Stomach (tissue), 4 donors: ENCODE data around the gene TRAM2.

Source experiments
- POLR2A ChIP-seq, 4 donors: fragments of 450-650 bp; IDR thresholded peaks; one replicate each; pipeline ENCODE4 v1.6.1; 2016; ENCODE audit warnings: antibody characterized with exemption in 4 of 4, control low read depth in 2 of 4, mild to moderate bottlenecking in 1 of 4, moderate library complexity in 1 of 4
- POLR2AphosphoS5 ChIP-seq, 3 donors: sonication (generic); formaldehyde crosslinking; IDR thresholded peaks; one replicate each; pipeline ENCODE4 v1.6.1; 2016; ENCODE audit warnings: antibody characterized with exemption in 3 of 3
- TF ChIP-seq, protein P1 (sequence below), 7 experiments: fragments of 450-650 bp in 4 of 7; fragments of 200-600 bp in 3 of 7; sonication (generic) in 3 of 7; IDR thresholded peaks; one replicate each; pipeline ENCODE4 v1.5.1; 2016 to 2019; ENCODE audit warnings: antibody characterized with exemption in 7 of 7, control low read depth in 2 of 7, mild to moderate bottlenecking in 1 of 7

DNA sequence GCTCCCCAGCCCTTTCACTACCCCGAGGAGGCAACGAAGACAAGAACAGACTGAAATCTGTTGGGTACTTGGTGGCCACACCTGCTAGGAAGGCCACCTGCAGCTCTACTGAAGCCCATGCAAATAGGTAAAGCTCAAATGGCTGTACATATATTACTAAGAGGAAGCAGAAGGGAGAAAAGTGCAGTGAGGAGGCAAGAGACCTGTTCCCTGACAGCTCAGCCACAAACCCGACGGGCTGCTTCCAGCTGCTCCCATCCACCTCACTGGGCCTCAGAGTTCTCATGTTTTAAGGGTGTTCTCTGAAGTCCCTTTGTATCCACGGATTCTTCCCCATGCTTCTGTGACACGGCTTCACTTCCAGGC lies 24.6 kb downstream of the TRAM2 start:
- no peak for TF ChIP-seq POLR2A (IDR thresholded peaks at IDR 0.05)
- TF ChIP-seq POLR2AphosphoS5 (IDR thresholded peaks at IDR 0.05) = no peak
- TF ChIP-seq, protein P1, sequence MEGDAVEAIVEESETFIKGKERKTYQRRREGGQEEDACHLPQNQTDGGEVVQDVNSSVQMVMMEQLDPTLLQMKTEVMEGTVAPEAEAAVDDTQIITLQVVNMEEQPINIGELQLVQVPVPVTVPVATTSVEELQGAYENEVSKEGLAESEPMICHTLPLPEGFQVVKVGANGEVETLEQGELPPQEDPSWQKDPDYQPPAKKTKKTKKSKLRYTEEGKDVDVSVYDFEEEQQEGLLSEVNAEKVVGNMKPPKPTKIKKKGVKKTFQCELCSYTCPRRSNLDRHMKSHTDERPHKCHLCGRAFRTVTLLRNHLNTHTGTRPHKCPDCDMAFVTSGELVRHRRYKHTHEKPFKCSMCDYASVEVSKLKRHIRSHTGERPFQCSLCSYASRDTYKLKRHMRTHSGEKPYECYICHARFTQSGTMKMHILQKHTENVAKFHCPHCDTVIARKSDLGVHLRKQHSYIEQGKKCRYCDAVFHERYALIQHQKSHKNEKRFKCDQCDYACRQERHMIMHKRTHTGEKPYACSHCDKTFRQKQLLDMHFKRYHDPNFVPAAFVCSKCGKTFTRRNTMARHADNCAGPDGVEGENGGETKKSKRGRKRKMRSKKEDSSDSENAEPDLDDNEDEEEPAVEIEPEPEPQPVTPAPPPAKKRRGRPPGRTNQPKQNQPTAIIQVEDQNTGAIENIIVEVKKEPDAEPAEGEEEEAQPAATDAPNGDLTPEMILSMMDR (IDR thresholded peaks at IDR 0.05) = no peak
